ENCODE results near the gene PKP3.

GRCh38 chr11:409600-410483 lies 15.8 kb downstream of the PKP3 start:
- TF ChIP-seq POLR2A (IDR thresholded peaks at IDR 0.05) = no peak
- no peak for TF ChIP-seq CTCF (IDR thresholded peaks at IDR 0.05)

Data from vagina (tissue), 2 donors.